ENCODE data around the gene UBIAD1. TPM values are rescaled to one million over a fixed set of nuclear protein-coding genes. Genes with fewer than 3 reads are reported as not detected.

The UBIAD1 gene
- total RNA-seq, 1 donor from 2014 or later = 7.3 TPM

- Histone ChIP-seq H3K27me3 (ENCODE audit: control insufficient read depth in 3 of 3, insufficient read depth in 3 of 3, low read length in 3 of 3) (peaks cover 0 to 9% (median 3%) of the 10 kb centered on the region in 3 donors), H3K9ac (ENCODE audit: low read depth in 1 of 3, low read length in 3 of 3) (no peak overlapping the region), H3K4me3 (ENCODE audit: low read length in 3 of 3) (no peak overlapping the region), H3K9me3 (ENCODE audit: control insufficient read depth in 3 of 3, low read length in 3 of 3) (no peaks in the 10 kb centered on the region), H3K4me1 (ENCODE audit: control insufficient read depth in 3 of 3, insufficient read depth in 3 of 3, low read length in 3 of 3) (peaks cover 26 to 33% (median 27%) of the 10 kb centered on the region in 3 donors), H3K36me3 (ENCODE audit: control insufficient read depth in 3 of 3, insufficient read depth in 3 of 3, low read length in 3 of 3) (no peaks in the 10 kb centered on the region), H3K27ac (ENCODE audit: low read depth, low read length) (no peak overlapping the region)
These were observed 64.6 kb downstream of the UBIAD1 start for GRCh38 chr1:11337580-11338073.

Small RNA genes lying within 50 kb of the gene (small RNA-seq; reads per million reads assigned to genes)
- gene RNU6-291P (not detected), gene RPL39P6 (not detected)

Other genes with a start within 250 kb of the UBIAD1 start
- gene MASP2, start 226.0 kb upstream of the UBIAD1 start, total RNA-seq = under 0.01 TPM
- 8.4 TPM for gene SRM, start 213.2 kb upstream of the UBIAD1 start, total RNA-seq
- gene EXOSC10, start 173.3 kb upstream of the UBIAD1 start, total RNA-seq = 28.2 TPM
- 5.2 TPM for gene ANGPTL7, start 83.8 kb upstream of the UBIAD1 start, total RNA-seq
- 25.1 TPM for gene MTOR, start 10.6 kb upstream of the UBIAD1 start, total RNA-seq
- gene DISP3, start 206.0 kb downstream of the UBIAD1 start, total RNA-seq = not detected

Measured in skeletal muscle tissue (tissue), 5 donors.